GM18508 (cell line): Measurements from ENCODE around the gene KRTAP5-6.
"Not testable (repeated sequence)": the region's sequence is repeated elsewhere in the genome, so short reads cannot be mapped to it uniquely, and the experiment has no call there.

Experiments
- ATAC-seq: cut with Tn5 transposase; IDR thresholded peaks from one replicate; pipeline ENCODE4 v1.9.1; 2021; ENCODE audit warnings: moderate number of reproducible peaks; ENCODE audit not compliant: insufficient read depth, unreplicated experiment

KRTAP5-6 gene

GRCh38 chr11:1679881-1680280, 17.1 kb upstream of the KRTAP5-6 start:
- ATAC-seq: no peak

- ATAC-seq: no peak
These were observed 14.6 kb upstream of the KRTAP5-6 start for GRCh38 chr11:1682225-1682905.

- ATAC-seq: not testable (repeated sequence)
These were observed 13.8 kb upstream of the KRTAP5-6 start for GRCh38 chr11:1683216-1683615.

- not testable (repeated sequence) for ATAC-seq
These were observed 13.0 kb upstream of the KRTAP5-6 start for GRCh38 chr11:1683904-1684572.

- not testable (repeated sequence) for ATAC-seq
These were observed 11.8 kb upstream of the KRTAP5-6 start for GRCh38 chr11:1684886-1685874.

GRCh38 chr11:1686220-1686619, 10.8 kb upstream of the KRTAP5-6 start:
- not testable (repeated sequence) for ATAC-seq

- ATAC-seq: not testable (repeated sequence)
These were observed 8.6 kb upstream of the KRTAP5-6 start for GRCh38 chr11:1688336-1688947.

GRCh38 chr11:1689250-1690166, 7.5 kb upstream of the KRTAP5-6 start:
- ATAC-seq: not testable (repeated sequence)

GRCh38 chr11:1690167-1691025, 6.6 kb upstream of the KRTAP5-6 start:
- ATAC-seq: no peak

- no peak for ATAC-seq
These were observed 5.7 kb upstream of the KRTAP5-6 start for GRCh38 chr11:1691026-1691877.

- ATAC-seq: no peak
These were observed 4.9 kb upstream of the KRTAP5-6 start for GRCh38 chr11:1691878-1692707.

GRCh38 chr11:1692708-1693326, 4.2 kb upstream of the KRTAP5-6 start:
- no peak for ATAC-seq

- no peak for ATAC-seq
These were observed 3.5 kb upstream of the KRTAP5-6 start for GRCh38 chr11:1693327-1694063.

GRCh38 chr11:1694064-1694845, 2.7 kb upstream of the KRTAP5-6 start:
- no peak for ATAC-seq
